ENCODE results near the gene ING2.
"Not testable (repeated sequence)": the region's sequence is repeated elsewhere in the genome, so short reads cannot be mapped to it uniquely, and the experiment has no call there.

The ING2 gene

DNA sequence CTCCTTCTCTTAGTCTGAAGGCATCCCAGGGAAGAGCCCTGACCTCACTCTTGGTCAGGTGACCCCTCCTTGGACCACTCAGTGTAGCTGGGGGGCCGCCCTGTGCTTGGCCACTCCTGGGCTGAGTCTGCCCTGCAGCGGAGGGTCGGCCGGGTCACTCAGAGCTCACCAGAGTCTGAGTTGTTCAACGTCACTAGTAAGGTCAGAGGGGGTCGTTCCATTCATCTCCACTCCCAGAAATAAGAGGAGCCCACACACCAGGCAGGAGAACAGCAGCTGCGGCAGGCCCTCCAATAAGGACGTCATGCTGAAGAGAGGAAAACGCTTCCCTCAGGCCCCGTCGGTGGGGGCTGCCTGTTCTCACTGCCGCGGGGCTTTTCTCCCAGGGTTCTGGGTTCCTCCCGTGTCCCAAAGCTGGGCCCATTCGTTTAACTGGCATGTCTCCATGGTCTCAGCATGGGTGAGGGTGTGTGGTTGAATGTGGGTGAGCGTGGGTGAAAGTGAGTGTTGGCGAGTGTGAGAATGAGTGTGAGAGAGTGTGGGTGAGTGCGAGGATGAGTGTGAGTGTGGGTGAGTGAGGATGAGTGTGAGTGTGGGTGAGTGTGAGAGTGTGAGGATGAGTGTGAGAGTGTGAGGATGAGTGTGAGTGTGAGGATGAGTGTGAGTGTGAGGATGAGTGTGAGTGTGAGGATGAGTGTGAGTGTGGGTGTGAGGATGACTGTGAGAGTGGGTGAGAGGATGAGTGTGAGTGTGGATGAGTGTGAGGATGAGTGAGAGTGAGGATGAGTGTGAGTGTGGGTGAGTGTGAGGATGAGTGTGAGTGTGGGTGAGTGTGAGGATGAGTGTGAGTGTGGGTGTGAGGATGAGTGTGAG, 47.7 kb downstream of the ING2 start:
- DNase-seq = no peak

DNA sequence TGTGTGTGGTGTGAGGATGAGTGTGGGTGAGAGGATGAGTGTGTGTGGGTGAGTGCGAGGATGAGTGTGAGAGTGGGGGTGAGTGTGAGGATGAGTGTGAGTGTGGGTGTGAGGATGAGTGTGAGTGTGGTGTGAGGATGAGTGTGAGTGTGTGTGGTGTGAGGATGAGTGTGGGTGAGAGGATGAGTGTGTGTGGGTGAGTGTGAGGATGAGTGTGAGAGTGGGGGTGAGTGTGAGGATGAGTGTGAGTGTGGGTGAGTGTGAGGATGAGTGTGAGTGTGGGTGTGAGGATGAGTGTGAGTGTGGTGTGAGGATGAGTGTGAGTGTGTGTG, 48.3 kb downstream of the ING2 start:
- not testable (repeated sequence) for DNase-seq

DNA sequence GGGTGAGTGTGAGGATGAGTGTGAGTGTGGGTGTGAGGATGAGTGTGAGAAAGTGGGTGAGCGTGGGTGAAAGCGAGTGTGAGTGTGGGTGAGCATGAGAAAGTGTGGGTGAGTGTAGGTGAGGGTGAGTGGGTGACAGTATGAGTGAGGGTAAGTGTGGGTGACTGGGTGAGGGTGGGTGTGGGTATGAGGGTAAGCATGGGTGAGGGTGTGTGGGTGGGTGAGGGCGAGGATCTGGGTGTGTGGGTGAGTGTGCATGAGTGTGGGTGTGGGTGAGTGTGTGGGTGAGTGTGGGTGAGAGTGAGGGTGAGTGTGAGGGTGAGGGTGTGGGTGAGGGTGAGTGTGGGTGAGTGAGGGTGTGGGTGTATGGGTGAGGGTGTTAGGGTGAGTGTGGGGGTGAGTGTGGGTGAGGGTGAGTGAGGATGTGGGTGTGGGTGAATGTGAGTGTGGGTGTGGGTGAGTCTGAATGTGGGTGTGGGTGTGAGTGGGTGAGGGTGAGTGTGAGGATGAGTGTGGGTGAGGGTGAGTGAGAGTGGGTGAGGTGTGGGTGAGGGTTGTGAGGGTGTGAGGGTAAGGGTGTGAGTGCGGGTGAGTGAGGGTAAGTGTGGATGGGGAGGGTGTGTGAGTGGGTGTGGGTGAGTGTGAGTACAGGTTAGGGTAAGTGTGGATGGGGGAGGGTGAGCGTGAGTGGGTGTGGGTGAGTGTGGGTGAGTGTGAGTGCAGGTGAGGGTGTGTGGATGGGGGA, 48.9 kb downstream of the ING2 start:
- no peak for DNase-seq

DNA sequence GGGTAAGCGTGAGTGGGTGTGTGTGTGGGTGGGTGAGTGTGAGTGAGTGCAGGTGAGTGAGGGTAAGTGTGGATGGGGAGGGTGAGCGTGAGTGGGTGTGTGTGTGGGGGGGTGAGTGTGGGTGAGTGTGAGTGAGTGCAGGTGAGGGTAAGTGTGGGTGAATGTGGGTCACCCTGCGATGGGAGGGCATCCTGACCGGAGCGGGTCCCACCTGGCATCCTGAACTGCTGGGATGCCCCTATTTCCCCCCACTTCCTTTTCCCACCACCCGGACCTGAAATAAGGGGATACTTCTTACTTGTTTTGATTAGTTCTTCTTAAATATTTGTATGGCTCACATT, 49.5 kb downstream of the ING2 start:
- no peak for DNase-seq

DNA sequence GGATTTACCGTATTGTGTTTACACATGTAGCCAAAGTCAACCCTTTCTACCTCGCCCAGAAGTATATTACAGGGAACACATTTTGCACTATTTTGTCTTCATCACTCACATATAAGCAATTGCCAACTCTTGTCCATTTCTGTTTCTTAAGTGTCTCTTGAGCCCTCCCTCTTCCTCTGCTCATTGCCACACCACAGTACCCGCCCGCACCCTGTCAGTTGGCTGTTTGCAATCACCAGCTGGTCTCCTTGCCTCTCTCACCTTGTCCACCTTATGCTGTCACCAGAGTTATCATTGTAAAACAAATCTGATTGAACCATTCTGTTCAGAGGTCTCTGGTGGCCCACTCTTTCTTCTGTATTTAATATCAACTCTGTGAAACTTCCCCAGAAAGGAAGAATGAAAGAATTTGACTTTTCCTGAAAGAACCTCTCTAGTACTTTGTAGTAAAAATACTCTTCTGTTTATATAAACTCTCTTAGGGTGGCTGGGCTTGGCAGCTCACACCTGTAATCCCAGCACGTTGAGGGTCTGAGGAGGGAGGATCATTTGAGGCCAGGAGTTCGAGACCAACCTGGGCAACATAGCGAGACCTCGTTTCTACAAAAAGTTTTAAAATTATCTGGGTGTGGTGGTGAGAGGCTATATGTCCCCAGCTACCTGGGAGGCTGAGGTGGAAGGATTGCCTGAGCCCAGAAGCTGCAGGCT, 50.2 kb downstream of the ING2 start:
- no peak for DNase-seq

DNA sequence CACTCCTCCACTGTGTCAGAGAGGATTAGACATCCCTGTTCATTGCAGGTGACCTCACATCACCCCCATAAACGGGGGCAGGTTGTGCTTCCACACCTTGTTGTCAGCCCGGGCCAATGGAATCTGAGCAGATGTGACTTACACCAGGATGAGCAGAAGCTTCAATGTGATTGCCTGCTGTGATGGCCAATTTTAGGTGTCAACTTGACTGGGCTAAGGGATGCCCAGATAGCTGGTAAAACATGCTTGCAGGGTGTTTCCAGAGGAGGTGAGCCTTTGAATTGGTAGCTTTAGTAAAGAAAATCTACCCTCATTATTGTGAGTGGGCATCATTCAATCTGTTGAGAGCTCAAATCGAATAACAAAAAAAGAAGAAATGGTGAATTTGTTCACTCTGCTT, 52.1 kb downstream of the ING2 start:
- no peak for DNase-seq

DNA sequence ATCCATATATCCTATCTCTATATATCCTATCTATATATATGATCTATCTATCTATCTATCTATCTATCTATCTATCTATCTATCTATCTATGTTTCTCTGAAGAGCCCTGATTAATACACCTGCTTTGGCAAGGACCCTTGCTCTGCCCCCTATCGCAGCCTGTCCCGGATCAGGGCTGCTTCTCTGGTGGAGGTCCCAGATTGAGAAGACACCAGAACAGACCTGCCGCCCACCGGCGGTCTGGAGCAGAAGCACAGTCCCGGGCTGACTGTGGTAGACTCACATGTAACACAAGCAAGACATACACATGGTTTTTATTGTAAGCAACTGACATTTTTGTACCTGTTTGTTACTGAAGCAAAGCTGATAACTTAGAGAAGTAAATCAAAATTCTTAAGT, 52.8 kb downstream of the ING2 start:
- no peak for DNase-seq

DNA sequence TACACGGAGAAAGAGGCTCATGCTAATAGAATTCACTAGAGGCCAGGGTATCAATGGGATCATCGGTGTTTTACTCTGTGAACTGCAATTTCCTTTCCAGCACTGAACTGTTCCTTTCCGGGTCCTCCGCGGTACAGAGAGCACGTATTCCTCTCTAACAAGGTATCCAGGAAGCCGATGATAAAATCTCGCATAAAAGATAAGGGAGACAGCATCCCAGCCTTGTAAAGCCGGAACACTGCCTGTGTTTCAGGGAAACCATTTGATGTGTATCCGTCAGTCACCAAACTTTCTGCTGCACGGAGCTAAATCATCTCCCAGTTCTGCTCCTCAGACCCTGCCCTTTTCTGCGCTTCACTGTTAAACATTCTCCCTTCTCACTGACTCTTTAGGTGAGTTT, 54.0 kb downstream of the ING2 start:
- no peak for DNase-seq

DNA sequence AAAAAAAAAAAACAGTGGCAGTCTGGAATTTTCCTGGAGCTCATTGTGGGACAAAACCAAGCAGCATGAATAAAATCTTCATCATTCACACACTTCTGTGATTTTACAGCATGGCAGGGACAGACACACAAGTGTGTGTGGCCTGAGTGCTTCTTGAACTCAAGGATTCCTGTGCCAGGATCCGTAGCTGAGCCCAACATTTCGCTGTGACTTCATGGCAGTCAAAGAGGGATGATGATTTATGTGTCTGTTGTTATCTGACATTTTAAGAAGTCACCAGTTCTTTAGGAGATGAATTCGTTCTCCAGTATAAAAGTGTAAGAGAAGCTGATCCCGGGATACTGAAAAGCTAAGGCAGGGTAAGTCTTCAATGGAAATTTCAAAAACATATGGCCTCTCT, 57.0 kb downstream of the ING2 start:
- DNase-seq = no peak
